Body of pancreas (tissue), 4 donors: Measurements from ENCODE around the gene EPB41L5. TPM values are rescaled to one million over a fixed set of nuclear protein-coding genes. Genes with fewer than 3 reads are reported as not detected.
A peak's percentile ranks its signal among the peaks of the same experiment; 100 is the strongest.
"Not testable (repeated sequence)": the region's sequence is repeated elsewhere in the genome, so short reads cannot be mapped to it uniquely, and the experiment has no call there.

Experiments used
- ATAC-seq: fragments of 150-250 bp; one replicate; pipeline ENCODE4 v1.9.1; 2016
- DNase-seq, 4 donors: peaks; one replicate each; pipeline ENCODE4 v3.0.0-alpha.2; 2019
- H3K27ac ChIP-seq, 4 donors: fragments of 200-600 bp; sonication (generic); 1 replicate in 3 of 4; 2 replicates in 1 of 4; pipeline versions ENCODE4 v1.5.1 to v1.6.1; 2016 to 2019; ENCODE audit warnings: mild to moderate bottlenecking in 1 of 4, mixed read lengths in 1 of 4, moderate library complexity in 1 of 4
- H3K27me3 ChIP-seq, 2 donors: fragments of 200-600 bp; sonication (generic); one replicate each; pipeline ENCODE4 v1.6.0; 2016; ENCODE audit warnings: mild to moderate bottlenecking in 1 of 2
- H3K36me3 ChIP-seq, 2 donors: fragments of 200-600 bp; sonication (generic); replicated peaks in 1 of 2; 2 replicates each; pipeline ENCODE4 v1.5.1; 2016; ENCODE audit warnings: low read depth in 2 of 2; ENCODE audit not compliant: insufficient read depth in 1 of 2
- H3K4me1 ChIP-seq: fragments of 200-600 bp; sonication (generic); one replicate; pipeline ENCODE4 v1.6.0; 2016
- H3K4me3 ChIP-seq, 2 donors: fragments of 200-600 bp; sonication (generic); 1 replicate in 1 of 2; 2 replicates in 1 of 2; pipeline ENCODE4 v1.5.1; 2016 to 2019
- H3K9me3 ChIP-seq, 3 donors: fragments of 200-600 bp; sonication (generic); 1 replicate in 2 of 3; 2 replicates in 1 of 3; pipeline ENCODE4 v1.5.1; 2016
- POLR2A ChIP-seq, 3 donors: fragments of 450-650 bp; IDR thresholded peaks; one replicate each; pipeline ENCODE4 v1.6.1; 2016; ENCODE audit warnings: antibody characterized with exemption in 3 of 3, mild to moderate bottlenecking in 2 of 3
- WGBS, 2 donors: methylation state at CpG; one replicate each; pipeline ENCODE4 v1.1.5; 2017; 5-methylcytosine and 5-hydroxymethylcytosine counted together
- intact Hi-C: fragments of 100-400 bp; cut with DNase I; formaldehyde crosslinking; loops from one replicate; pipeline ENCODE4 v1.15.1; 2023
- total RNA-seq, 2 donors: library from RNA; depleted of rRNA; stranded (reverse); fragments of >200 nt; gene quantifications; one replicate each; pipeline ENCODE4 v1.1.0, GENCODE V29; 2016
- TF ChIP-seq, protein P1 (sequence below), 7 experiments: fragments of 450-650 bp in 4 of 7; fragments of 200-600 bp in 3 of 7; sonication (generic) in 3 of 7; IDR thresholded peaks; one replicate each; pipeline ENCODE4 v1.5.1; 2016 to 2019; ENCODE audit warnings: antibody characterized with exemption in 7 of 7

EPB41L5 gene
- total RNA-seq: 10 to 100 TPM; 27.2 to 32.6 TPM

DNA sequence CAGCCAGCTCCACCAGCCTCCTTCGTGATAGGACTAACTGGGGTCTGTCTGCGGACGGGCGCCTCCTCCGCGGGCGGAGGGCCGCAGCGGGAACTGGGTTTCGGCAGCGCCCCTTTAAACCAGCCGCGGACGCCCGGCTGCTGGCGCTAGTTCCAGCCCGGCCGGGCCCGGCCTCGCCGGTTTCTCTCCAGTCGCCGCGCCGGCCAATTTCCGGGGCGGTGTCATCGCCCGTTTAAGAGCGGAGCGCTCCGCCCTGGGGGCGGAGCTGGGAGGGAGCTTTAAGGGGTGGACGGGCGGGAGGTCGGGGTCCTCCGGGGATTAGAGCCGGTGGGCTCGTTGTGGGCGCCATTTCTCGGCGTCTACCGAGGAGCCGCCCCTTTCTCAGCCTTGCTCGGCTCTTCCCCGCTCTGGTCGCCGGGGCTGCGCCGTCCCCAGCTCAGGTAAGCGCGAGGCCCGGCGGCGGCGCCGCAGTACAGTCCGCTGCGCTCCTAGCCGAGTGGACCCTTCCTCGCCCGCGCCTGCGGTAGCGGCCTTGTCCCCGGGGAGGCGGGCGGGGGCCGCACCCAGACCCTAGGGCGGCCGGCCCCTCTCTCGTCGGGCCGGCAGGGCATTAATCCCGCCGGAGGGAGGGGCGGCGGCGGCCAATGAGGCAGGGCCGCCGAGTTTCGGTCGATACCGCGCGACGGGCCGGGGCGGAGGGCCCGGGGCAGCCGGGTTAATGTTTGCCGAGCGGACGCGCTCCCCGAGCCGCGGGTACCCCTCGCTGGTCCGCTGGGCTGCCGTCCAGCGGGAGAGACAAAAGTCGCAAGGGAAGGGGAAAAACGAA, at the start of gene EPB41L5:
TSS of gene EPB41L5 (plus strand) at position 307 of the 826 bp plus-strand sequence. CDS start 6,008 bp downstream, outside the sequence.
- TF ChIP-seq, protein P1, sequence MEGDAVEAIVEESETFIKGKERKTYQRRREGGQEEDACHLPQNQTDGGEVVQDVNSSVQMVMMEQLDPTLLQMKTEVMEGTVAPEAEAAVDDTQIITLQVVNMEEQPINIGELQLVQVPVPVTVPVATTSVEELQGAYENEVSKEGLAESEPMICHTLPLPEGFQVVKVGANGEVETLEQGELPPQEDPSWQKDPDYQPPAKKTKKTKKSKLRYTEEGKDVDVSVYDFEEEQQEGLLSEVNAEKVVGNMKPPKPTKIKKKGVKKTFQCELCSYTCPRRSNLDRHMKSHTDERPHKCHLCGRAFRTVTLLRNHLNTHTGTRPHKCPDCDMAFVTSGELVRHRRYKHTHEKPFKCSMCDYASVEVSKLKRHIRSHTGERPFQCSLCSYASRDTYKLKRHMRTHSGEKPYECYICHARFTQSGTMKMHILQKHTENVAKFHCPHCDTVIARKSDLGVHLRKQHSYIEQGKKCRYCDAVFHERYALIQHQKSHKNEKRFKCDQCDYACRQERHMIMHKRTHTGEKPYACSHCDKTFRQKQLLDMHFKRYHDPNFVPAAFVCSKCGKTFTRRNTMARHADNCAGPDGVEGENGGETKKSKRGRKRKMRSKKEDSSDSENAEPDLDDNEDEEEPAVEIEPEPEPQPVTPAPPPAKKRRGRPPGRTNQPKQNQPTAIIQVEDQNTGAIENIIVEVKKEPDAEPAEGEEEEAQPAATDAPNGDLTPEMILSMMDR (IDR thresholded peaks at IDR 0.05): peak in 1 of 7 experiments; percentile 5
- peak; percentile 89 to 93 (median 91) for TF ChIP-seq POLR2A (IDR thresholded peaks at IDR 0.05)
- H3K27ac ChIP-seq: peak within 1 kb of the TSS; percentile 90 to 100 (median 100)
- peaks cover 33% of the 10 kb centered on the region for H3K4me1 ChIP-seq
- H3K36me3 ChIP-seq: no peaks in the 10 kb centered on the region
- WGBS, 2 donors: 0 to 2% methylated on average over 37 to 91 of the region's 104 CpGs
- H3K27me3 ChIP-seq: no peaks in the 10 kb centered on the region
- H3K9me3 ChIP-seq: no peaks in the 10 kb centered on the region
- peak; percentile 95 for ATAC-seq
- peak within 1 kb of the TSS; percentile 67 to 87 for H3K4me3 ChIP-seq
- intact Hi-C loops: no loop called here
- DNase-seq: peak; percentile 93 to 95 (median 94)

DNA sequence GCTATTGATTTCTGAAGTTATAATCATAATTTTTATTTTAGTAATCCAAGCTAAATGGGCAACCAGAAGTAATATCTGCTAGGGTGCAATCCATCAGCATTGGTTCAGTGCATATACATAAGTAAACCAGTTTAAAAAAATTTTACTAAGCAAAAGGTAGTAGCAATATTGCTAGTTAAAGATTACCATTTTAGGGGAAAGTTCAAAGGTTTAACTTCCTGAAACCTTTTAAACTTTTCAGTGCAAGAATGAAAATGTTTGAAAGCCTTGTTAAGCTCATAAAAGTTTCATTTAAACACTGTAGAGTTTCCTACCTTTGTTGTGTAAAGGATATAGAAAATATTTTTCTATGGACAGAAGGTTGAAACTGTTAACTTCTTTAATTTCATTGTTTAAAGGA, 31.0 kb upstream of the EPB41L5 start:
- no peaks in the 10 kb centered on the region for H3K9me3 ChIP-seq
- H3K4me1 ChIP-seq: no peaks in the 10 kb centered on the region
- H3K4me3 ChIP-seq: no peak overlapping the region
- TF ChIP-seq POLR2A (IDR thresholded peaks at IDR 0.05): no peak
- TF ChIP-seq, protein P1 (IDR thresholded peaks at IDR 0.05): no peak
- intact Hi-C loops: no loop called here
- ATAC-seq: no peak
- no peak for DNase-seq
- no peaks in the 10 kb centered on the region for H3K36me3 ChIP-seq
- H3K27me3 ChIP-seq: no peaks in the 10 kb centered on the region
- H3K27ac ChIP-seq: no peak overlapping the region

DNA sequence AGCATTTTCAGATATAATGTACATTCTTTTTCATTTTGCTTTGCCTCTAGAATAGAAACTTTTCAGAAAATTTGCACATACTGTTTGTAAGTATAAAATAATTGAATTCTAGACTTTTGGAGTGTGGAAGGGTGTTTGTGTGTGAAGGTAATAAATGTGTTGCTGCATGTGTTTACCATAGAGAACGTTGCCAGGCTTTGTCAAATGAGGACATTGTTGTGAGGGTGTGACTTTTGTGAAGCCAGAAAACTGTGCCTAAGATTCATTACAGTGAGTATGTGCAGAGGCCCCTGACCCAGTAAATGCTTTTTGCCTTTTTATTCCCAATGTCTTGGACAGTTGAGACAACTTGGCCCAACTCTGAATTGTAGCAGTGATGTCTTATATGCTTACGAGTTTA, 30.4 kb upstream of the EPB41L5 start:
- H3K4me3 ChIP-seq: no peak overlapping the region
- 70 to 81% methylated on average over 2 of the region's 2 CpGs for WGBS, 2 donors
- ATAC-seq: no peak
- no peak for DNase-seq
- intact Hi-C loops: no loop called here
- no peaks in the 10 kb centered on the region for H3K36me3 ChIP-seq
- no peak overlapping the region for H3K27ac ChIP-seq
- no peaks in the 10 kb centered on the region for H3K27me3 ChIP-seq
- no peaks in the 10 kb centered on the region for H3K9me3 ChIP-seq
- no peaks in the 10 kb centered on the region for H3K4me1 ChIP-seq
- TF ChIP-seq POLR2A (IDR thresholded peaks at IDR 0.05): no peak
- TF ChIP-seq, protein P1 (IDR thresholded peaks at IDR 0.05): no peak

- Histone ChIP-seq H3K4me1 (no peaks in the 10 kb centered on the region), H3K9me3 (no peaks in the 10 kb centered on the region), H3K27ac (no peak overlapping the region), H3K27me3 (no peaks in the 10 kb centered on the region), H3K4me3 (no peak overlapping the region), H3K36me3 (no peaks in the 10 kb centered on the region)
- TF ChIP-seq, protein P1 (IDR thresholded peaks at IDR 0.05): no peak
- no peak for TF ChIP-seq POLR2A (IDR thresholded peaks at IDR 0.05)
- ATAC-seq (no peak), DNase-seq (no peak)
- 89 to 91% methylated on average over 3 of the region's 3 CpGs for WGBS, 2 donors
- intact Hi-C loops: no loop called here
Observed at GRCh38 chr2:119983108-119983507, 29.8 kb upstream of the EPB41L5 start.

- intact Hi-C loops: no loop called here
- Histone ChIP-seq H3K36me3 (no peaks in the 10 kb centered on the region), H3K4me1 (no peaks in the 10 kb centered on the region), H3K27ac (no peak overlapping the region), H3K4me3 (no peak overlapping the region), H3K9me3 (no peaks in the 10 kb centered on the region), H3K27me3 (no peaks in the 10 kb centered on the region)
- no peak for TF ChIP-seq POLR2A (IDR thresholded peaks at IDR 0.05)
- DNase-seq: no peak
- 67 to 72% methylated on average over 3 of the region's 3 CpGs for WGBS, 2 donors
- no peak for ATAC-seq
Observed at GRCh38 chr2:119996148-119996547, 16.7 kb upstream of the EPB41L5 start.

- H3K9me3 ChIP-seq, H3K36me3 ChIP-seq, H3K4me3 ChIP-seq, intact Hi-C loops, H3K27me3 ChIP-seq, ATAC-seq, H3K4me1 ChIP-seq, DNase-seq, H3K27ac ChIP-seq: not testable (repeated sequence)
- 63 to 88% methylated on average over 8 to 27 of the region's 55 CpGs for WGBS, 2 donors
Observed at GRCh38 chr2:119996896-119997891, 15.7 kb upstream of the EPB41L5 start.
